NCI-H1105 treated with DMSO at 0.1 percent for 48 hours (cell line): ENCODE results near the gene ACKR2.
"Not testable (repeated sequence)": the region's sequence is repeated elsewhere in the genome, so short reads cannot be mapped to it uniquely, and the experiment has no call there.

Experiments used
- DNase-seq: peaks from one replicate; lab custom pipeline; 2025; lab: John Stamatoyannopoulos, UW

The ACKR2 gene

GRCh38 chr3:42855547-42856380, 46.5 kb downstream of the ACKR2 start:
- no peak for DNase-seq

DNA sequence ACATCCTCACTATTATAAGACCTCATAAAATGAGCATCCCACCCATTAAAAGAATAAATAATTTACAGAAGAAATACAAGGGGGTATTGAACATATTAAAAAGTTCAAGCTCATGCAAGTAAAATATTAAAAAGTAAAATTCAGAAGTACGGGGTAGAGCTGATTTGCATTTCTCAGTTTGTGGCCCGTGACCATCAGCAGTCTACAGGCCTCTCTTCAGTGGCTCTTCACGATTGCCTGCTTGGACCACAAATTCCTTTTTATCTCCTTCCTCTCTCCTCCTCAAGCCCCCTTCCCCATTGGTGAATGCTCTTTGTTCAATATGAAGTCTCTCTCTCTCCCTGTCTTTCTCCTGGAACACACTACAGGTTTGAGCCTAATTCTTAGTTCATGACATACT, 47.3 kb downstream of the ACKR2 start:
- no peak for DNase-seq

GRCh38 chr3:42864321-42864950, 55.2 kb downstream of the ACKR2 start:
- no peak for DNase-seq

DNA sequence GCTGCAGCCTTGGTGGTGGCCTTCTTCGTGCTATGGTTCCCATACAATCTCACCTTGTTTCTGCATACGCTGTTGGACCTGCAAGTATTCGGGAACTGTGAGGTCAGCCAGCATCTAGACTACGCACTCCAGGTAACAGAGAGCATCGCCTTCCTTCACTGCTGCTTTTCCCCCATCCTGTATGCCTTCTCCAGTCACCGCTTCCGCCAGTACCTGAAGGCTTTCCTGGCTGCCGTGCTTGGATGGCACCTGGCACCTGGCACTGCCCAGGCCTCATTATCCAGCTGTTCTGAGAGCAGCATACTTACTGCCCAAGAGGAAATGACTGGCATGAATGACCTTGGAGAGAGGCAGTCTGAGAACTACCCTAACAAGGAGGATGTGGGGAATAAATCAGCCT, 56.0 kb downstream of the ACKR2 start:
- DNase-seq: no peak

DNA sequence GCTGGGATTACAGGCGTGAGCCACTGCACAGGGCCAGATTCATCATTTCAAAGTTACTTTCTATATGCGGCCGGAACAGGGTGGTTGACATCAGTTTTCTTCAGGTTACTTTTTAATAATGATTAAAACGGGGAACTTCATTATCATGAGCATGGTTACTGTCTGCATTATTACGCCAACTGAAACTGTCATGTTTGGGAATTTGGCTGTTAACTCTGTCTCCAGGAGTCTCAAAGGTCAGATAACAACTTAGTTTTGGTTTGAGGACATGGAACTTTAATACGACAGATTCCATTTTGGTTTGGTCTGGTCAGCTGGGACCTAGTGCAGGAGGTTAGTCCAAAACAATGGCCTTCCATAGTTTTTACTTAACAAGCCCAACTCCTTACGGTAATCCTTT, 57.9 kb downstream of the ACKR2 start:
- no peak for DNase-seq

- DNase-seq: no peak
Measured at GRCh38 chr3:42868841-42869240, 59.6 kb downstream of the ACKR2 start.

- DNase-seq: no peak
Measured at GRCh38 chr3:42871592-42872196, 62.4 kb downstream of the ACKR2 start.

DNA sequence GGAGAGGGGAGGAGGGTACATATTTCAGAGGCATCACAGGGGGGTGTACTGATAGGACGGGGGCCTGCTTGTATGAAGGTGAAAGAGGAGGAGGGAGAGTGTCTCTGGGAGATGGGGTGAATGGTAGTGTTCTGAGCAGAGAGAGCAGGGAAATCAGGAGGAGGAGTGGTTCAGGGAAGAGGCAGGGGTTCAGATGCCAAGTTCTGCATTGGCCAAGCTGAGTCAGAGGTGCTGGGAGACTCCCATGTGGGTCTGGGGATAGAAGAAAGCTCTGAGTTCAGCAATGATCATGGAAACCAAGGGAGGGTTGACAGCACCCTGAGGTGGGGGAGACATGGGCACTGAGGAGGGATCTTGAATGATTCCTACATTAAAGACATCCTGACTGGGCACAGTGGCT, 63.5 kb downstream of the ACKR2 start:
- DNase-seq: no peak

- DNase-seq: no peak
Measured at GRCh38 chr3:42873221-42873982, 64.2 kb downstream of the ACKR2 start.

GRCh38 chr3:42874749-42875148, 65.5 kb downstream of the ACKR2 start:
- no peak for DNase-seq

DNA sequence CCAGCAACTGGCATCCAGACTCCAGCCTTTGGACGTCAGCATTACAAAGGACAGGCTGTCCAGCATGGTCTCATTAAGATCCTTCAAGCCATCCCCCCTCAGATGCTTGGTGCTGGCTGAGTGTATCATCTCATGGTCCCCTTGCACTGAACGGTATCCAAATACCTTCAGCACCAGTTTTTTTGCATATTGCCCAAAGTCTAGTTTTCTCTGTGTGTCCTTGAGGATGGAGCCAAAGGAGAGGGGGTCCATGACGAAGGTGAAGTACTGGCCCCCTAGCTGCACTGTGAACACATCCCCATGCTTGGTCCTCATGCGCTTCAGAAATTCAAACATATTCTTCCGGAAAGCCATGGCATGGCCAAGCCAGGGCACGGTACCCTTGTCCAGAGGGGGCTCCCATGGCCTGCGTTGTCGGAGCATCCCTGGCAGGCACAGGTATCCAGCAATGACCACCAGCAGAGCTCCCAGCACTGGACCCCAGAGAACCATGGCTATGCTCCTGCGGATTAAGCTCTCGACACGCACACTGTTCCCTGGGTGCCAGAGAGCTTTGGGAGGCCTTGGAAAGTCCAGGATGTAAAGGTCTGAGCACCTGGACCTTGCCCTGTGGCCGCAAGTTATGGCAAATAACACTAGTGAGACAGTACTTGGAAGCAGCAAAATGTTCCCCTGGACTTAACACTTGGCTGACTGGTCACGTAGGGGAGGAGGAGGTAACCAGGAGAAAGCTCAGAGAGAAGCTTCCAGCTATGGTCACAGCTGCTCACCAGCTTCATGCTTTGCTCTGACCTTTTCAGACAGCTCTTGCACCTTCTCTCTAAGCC, 66.3 kb downstream of the ACKR2 start, which contains the start of gene CYP8B1:
Gene CYP8B1, minus strand, starts transcription at position 555 of the 827 bp plus-strand sequence. Its CDS starts 63 bp downstream, at position 492.
- no peak for DNase-seq

DNA sequence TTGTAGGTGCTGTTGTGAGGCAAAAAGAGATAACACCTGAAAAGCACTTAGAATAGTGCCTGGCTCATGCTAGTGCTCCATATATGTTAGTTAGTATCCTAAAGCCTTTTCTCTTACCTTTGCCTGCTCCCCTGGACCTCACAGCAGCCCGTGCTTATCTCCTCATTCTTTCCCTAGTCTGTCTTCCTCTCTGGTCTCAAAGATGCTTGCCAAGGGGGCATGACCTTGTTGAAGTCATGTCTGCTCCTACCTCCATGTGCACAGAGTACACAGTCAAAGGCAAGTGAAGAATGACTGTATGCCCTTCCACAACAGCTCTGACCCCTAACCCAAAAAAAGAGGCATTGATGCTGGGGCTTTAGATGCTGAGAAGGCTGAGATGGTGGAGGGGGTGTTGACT, 67.2 kb downstream of the ACKR2 start:
- no peak for DNase-seq

DNA sequence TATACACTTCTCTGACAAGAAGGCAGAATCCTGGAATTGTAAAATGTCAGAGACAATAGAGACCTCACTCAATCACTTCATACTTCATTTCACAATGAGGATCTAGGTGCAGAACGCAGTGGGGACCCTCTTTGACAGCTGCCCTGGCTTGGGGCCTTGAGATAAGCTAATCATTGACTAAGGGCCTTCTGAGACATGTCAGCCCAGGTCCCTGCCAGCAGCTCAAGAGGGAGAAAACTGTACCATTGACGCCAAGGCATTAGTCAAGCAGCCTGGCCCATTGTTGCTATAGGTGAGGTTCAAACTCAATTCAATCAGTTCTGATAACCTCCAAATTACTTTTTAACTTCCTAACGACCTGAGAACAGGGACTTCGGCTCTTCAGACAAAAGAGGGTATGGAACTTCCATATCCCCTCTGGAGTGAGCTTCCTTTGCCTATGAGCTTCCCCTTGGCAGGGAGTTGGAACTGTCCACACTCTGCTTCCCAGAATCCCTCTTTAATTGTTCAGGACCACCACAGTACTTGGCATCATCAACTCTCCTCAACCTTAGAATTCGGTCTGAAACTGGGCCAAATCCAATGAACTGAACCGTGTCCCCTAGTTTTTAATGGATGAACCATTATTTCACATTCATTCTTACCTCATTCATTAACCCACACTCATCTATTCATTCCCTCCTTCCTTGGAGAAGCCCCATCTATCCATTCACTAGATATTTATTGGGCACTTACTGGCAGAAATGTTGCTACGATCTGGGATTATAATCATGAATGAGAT, 67.9 kb downstream of the ACKR2 start:
- DNase-seq: no peak

DNA sequence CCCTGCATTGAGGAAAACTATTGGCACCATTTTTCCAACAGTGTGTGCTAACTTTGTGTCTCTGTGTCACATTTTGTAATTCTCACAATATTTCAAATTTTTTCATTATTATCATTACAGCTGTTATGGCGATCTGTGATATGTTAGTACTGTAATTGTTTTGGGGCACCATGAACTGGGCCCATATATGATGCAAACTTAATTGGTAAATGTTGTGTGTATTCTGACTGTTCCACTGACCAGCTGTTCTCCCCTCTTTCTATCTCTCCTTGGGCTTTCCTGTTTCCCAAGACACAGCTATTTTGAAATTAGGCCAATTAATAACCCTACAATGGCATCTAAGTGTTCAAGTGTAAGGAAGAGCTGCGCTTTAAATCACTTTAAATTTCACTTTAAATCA, 68.6 kb downstream of the ACKR2 start:
- DNase-seq: no peak

DNA sequence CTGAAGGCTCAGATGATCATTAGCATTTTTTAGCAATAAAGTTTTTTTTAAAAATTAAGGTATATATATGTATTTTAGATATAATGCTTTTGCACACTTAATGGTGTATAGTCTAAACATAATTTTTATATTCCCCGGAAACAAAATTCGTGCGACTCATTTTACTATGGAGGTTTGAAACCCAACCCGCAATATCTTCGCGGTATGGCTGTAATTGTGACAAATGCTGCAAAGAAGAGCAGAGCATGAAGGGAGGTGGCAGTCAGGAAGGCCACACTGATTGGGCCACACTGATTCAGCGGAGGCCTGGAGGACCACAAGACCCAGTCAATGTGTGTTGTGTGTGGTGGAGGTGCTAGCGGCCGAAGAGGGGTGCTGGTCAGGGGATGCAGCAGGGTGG, 70.9 kb downstream of the ACKR2 start:
- no peak for DNase-seq

- DNase-seq: peak; percentile 62
Measured at GRCh38 chr3:42880601-42881451, 71.6 kb downstream of the ACKR2 start.

DNA sequence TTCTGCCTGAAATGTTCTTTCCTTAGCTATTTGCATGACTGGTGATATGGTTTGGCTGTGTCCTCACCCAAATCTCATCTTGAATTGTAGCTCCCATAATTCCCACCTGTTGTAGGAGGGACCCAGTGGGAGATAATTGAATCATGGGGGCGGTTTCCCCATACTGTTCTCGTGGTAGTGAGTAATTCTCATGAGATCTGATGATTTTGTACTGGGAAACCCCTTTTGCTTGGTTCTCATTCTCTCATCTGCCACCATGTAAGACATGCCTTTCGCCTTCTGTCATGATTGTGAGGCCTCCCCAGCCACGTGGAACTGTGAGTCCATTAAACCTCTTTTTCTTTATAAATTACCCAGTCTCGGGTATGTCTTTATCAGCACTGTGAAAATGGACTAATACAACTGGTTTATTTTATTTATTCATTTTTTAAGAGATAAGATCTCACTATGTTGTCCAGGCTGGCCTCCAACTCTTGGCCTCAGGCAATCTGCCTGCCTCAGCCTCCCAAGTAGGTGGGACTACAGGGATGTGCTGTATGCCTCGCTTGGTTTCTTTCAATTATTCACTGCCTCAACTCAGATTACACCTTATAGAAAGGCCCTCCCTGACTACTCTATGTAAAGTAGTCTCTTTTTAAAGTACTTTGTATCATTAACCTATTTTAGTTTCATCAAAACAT, 74.1 kb downstream of the ACKR2 start:
- not testable (repeated sequence) for DNase-seq

GRCh38 chr3:42884324-42884723, 75.1 kb downstream of the ACKR2 start:
- DNase-seq: no peak

GRCh38 chr3:42886294-42886822, 77.1 kb downstream of the ACKR2 start:
- DNase-seq: no peak
